ENCODE results near the gene ITGAD.

ITGAD gene

GRCh38 chr16:31459687-31460581 lies 66.8 kb downstream of the ITGAD start:
- DNase-seq (ENCODE audit: low read depth) = peak; percentile 97

- DNase-seq (ENCODE audit: low read depth) = no peak
Observed at GRCh38 chr16:31460582-31461002, 67.5 kb downstream of the ITGAD start.

DNA sequence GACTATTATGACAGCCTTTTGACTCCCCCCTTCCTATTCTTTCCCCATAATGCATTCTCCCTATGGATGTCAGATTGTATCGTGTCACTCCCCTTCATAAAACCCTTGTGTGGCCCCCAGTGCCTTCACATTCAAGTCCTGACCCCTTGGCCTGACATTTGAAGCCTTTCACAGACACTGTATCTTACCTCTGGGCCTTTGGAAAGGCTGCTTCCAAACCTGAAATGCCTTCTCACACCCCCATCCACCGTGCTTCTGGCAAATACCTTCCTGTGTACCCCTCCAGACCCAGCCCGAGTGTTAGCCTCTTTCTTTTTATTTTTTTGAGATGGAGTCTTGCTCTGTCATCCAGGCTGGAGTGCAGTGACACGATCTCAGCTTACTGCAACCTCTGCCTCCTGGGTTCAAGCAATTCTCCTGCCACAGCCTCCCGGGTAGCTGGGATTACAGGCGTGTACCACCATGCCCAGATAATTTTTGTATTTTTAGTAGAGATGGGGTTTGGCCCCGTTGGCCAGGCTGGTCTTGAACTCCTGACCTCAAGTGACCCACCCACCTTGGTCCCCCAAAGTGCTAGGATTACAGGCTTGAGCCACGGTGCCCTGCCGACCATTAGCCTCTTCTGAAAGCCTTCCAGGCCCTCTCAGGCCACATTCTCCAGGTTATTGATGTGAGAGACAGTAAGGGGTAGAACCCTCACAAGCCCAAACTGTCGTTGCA lies 68.2 kb downstream of the ITGAD start:
- DNase-seq (ENCODE audit: low read depth) = no peak

- no peak for DNase-seq (ENCODE audit: low read depth)
Observed at GRCh38 chr16:31461921-31462804, 69.0 kb downstream of the ITGAD start.

DNA sequence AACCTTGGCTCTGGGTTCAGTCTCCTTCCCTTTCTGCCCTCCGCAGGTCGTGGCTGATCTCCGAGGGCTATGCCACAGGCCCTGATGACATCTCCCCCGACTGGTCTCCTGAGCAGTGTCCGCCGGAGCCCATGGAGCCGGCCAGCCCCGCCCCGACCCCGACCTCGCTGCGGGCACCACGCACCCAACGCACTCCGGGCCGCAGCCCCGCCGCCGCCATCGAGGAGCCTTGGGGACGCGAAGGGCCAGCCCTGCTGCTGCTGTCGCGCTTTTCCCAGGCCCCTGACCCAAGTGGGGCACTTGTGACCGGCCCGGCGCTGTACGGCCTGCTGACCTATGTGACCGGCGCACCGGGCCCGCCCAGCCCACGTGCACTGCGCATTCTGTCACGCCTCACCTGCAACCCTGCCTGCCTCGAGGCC lies 71.2 kb downstream of the ITGAD start:
- DNase-seq (ENCODE audit: low read depth) = no peak

GRCh38 chr16:31464781-31465260 lies 71.7 kb downstream of the ITGAD start:
- DNase-seq (ENCODE audit: low read depth) = no peak

- no peak for DNase-seq (ENCODE audit: low read depth)
Observed at GRCh38 chr16:31465788-31466370, 72.7 kb downstream of the ITGAD start.

DNA sequence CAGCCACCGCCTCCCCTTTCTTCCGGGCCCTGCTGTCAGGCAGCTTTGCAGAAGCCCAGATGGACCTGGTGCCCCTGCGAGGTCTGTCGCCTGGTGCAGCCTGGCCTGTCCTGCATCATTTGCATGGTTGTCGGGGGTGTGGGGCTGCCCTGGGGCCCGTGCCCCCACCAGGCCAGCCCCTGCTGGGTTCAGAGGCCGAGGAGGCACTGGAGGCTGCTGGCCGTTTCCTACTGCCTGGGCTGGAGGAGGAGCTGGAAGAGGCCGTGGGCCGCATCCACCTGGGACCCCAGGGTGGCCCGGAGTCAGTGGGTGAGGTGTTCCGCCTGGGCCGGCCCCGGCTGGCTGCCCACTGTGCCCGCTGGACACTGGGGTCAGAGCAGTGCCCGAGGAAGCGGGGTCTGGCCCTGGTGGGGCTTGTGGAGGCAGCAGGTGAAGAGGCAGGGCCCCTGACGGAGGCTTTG lies 73.3 kb downstream of the ITGAD start:
- DNase-seq (ENCODE audit: low read depth) = no peak

GRCh38 chr16:31467151-31467773 lies 74.1 kb downstream of the ITGAD start:
- DNase-seq (ENCODE audit: low read depth) = no peak

DNA sequence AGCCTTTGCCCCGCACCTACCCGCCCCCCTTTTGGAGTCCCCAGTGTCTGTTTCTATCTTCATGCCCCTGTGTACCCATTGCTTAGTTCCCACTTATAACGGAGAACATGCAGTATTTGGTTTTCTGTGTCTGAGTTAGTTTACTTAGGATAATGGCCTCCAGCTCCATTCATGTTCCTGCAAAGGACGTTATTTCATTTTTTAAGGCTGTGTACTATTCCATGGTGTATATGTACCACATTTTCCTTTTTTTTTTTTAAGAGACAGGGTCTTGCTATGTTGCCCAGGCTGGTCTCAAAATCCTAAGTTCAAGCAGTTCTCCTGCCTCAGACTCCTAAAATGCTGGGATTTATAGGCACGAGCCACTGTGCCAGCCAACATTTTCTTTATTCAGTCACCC lies 74.7 kb downstream of the ITGAD start:
- DNase-seq (ENCODE audit: low read depth) = no peak

DNA sequence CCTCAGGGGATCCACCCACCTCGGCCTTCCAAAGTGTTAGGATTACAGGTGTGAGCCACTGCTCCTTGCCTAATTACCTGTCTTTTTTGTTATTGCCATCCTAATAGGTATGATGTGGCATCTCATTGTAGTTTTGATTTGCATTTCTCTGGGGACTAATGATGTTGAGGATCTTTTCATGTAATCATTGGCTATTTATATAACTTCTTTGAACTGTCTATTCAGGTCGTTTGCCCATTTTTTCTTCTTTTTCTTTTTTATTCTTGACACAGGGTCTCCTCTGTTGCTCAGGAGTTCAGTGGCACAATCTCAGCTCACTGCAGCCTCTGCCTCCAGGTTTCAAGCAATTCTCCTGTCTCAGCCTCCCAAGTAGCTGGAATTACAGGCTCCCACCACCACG lies 77.5 kb downstream of the ITGAD start:
- no peak for DNase-seq (ENCODE audit: low read depth)

DNA sequence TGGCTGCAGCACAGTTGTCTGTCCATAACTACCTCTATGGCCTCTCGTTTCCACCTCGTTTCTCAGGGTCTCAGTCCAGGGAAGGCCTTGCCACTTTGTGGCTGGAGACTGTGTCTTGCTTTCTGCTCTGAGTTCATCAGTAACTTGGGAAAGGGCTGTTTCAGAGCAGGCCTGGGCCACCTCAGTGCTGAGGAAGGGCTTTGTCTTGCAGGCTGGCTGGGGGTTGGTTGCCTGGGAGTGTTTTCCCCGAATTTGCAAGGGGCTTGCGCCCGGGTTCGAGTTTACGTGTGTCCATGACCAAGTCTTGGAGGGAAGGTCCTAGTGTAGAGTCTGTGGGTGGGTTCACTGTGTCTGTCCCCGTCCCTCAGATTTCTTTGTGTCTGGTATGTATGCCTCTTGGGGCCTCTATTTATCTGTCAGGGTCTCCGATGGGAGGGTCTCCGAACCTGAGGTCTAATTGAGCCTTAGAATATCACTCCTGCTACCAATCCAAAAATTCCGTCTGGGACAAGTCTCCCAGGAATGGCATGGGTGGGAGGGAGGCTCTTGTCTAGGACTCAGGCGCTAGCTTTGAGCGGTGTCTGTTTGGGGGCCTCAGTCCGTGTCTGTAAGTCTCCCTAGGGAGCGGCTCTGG lies 78.2 kb downstream of the ITGAD start:
- DNase-seq (ENCODE audit: low read depth) = no peak

- peak; percentile 45 for DNase-seq (ENCODE audit: low read depth)
Observed at GRCh38 chr16:31471875-31472708, 79.0 kb downstream of the ITGAD start, which contains the start of gene TGFB1I1. Gene TGFB1I1 (plus strand): TSS chr16:31472152. CDS start chr16:31472189, 37 bp downstream.

DNA sequence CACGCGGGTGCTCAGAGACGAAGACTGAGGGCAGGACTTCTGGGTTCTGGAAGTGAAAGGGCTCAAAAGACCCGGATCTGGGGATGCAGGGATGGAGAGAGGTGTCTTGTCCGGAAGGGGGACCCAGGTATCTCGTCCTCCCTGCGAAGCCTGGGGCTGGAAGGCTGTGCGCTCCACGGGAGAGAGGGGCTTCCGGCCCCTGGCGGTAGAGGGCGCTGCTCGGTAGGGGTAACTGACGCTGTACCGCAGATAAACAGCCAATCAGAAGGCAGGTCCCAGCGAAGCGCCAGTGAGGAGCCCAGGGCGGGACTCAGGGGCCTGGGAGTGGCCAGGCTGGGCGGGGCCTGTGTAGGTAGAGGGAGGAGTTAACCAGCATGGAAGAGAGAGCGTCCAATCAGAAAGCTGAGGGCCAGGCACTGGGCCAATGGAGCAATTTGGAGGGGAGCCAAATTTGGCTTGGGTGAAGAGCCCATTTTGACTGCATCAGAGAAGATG lies 79.6 kb downstream of the ITGAD start:
- DNase-seq (ENCODE audit: low read depth) = peak; percentile 84

- no peak for DNase-seq (ENCODE audit: low read depth)
Observed at GRCh38 chr16:31473264-31473984, 80.3 kb downstream of the ITGAD start.

DNA sequence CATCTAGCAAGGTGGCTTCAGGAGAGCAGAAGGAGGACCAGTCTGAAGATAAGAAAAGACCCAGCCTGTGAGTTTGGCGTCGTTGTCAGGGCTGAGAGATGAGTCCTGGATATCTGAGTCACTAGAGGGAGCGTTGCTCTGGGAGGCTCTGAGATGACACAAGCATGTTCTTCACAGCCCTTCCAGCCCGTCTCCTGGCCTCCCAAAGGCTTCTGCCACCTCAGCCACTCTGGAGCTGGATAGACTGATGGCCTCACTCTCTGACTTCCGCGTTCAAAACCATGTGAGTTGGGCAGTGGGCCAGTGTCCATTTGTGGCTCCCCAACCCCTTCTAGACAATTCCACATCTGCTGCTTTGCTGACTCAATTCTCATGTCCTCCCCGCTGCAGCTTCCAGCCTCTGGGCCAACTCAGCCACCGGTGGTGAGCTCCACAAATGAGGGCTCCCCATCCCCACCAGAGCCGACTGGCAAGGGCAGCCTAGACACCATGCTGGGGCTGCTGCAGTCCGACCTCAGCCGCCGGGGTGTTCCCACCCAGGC lies 81.1 kb downstream of the ITGAD start:
- DNase-seq (ENCODE audit: low read depth) = peak; percentile 78

DNA sequence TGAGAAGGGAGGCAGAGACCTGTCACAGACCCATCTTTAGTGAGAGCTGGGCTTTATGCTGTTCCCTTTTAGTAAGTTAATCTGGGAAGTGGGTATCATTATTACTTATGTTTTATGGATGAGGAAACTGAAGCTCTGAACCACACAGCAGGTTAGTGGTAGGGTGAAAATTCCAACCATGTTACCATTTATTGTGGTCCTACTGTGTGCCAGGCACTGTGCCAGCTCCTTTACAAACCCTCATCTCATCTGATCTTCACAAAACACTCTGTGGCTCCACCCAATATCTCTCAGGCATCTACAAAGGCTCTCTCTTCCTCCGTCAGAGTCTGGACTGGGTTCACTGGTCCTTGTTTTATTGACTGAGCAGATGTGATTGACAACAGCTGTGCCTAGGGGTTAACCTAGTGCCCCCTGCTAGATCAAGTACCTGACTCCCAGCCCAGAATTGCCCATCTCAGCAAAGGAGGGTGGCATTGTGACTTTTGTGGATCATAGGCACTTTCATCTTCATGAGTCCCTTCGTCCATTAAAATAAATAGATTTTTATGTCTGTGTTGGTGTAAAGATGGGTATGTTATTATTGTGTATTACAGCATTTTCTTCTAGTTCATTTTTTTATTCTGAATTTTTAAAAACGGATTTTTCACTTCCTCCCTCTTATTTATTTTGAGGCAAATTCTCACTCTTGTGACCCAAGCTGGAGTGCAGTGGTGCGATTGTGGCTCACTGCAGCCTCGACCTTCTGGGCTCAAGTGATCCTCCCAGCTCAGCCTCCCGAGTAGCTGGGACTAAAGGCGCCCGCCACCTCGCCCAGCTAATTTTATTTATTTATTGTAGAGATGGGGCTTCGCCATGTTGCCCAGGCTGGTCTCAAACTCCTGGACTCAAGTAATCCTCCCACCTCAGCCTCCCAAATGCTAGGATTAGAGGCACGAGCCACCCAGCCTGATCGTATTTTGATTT lies 81.9 kb downstream of the ITGAD start:
- no peak for DNase-seq (ENCODE audit: low read depth)
